ENCODE results near the gene MLKL.
A peak's percentile ranks its signal among the peaks of the same experiment; 100 is the strongest.
"Not testable (repeated sequence)": the region's sequence is repeated elsewhere in the genome, so short reads cannot be mapped to it uniquely, and the experiment has no call there.

Gene MLKL

GRCh38 chr16:74731853-74732477 is 31.3 kb upstream of the MLKL start:
- no peak for DNase-seq

- no peak for DNase-seq
Observed at GRCh38 chr16:74729783-74730683, 29.4 kb upstream of the MLKL start.

GRCh38 chr16:74727903-74728302 is 27.2 kb upstream of the MLKL start:
- no peak for DNase-seq

GRCh38 chr16:74726716-74727115 is 26.1 kb upstream of the MLKL start:
- DNase-seq = no peak

- DNase-seq = no peak
Observed at GRCh38 chr16:74725651-74726455, 25.2 kb upstream of the MLKL start.

- no peak for DNase-seq
Observed at GRCh38 chr16:74724820-74725549, 24.3 kb upstream of the MLKL start.

- no peak for DNase-seq
Observed at GRCh38 chr16:74723256-74723655, 22.6 kb upstream of the MLKL start.

GRCh38 chr16:74722156-74722555 is 21.5 kb upstream of the MLKL start:
- not testable (repeated sequence) for DNase-seq

GRCh38 chr16:74721716-74722115 is 21.1 kb upstream of the MLKL start:
- no peak for DNase-seq

GRCh38 chr16:74720579-74720978 is 19.9 kb upstream of the MLKL start:
- no peak for DNase-seq

- no peak for DNase-seq
Observed at GRCh38 chr16:74718741-74719610, 18.3 kb upstream of the MLKL start.

- DNase-seq = no peak
Observed at GRCh38 chr16:74718140-74718539, 17.5 kb upstream of the MLKL start.

- no peak for DNase-seq
Observed at GRCh38 chr16:74717367-74717766, 16.7 kb upstream of the MLKL start.

- no peak for DNase-seq
Observed at GRCh38 chr16:74716355-74716754, 15.7 kb upstream of the MLKL start.

- no peak for DNase-seq
Observed at GRCh38 chr16:74713876-74714275, 13.2 kb upstream of the MLKL start.

- no peak for DNase-seq
Observed at GRCh38 chr16:74713325-74713724, 12.7 kb upstream of the MLKL start.

- no peak for DNase-seq
Observed at GRCh38 chr16:74711938-74712337, 11.3 kb upstream of the MLKL start.

GRCh38 chr16:74710401-74710800 is 9.7 kb upstream of the MLKL start:
- DNase-seq = no peak

GRCh38 chr16:74709441-74709877 is 8.8 kb upstream of the MLKL start:
- peak; percentile 71 for DNase-seq

GRCh38 chr16:74700116-74700437 is 585 bp downstream of the MLKL start:
- peak; percentile 19 for DNase-seq

- no peak for DNase-seq
Observed at GRCh38 chr16:74699666-74700065, 996 bp downstream of the MLKL start.

GRCh38 chr16:74698222-74698621 is 2.4 kb downstream of the MLKL start:
- no peak for DNase-seq

All from activated effector memory CD4-positive, alpha-beta T cell treated with Interleukin-2 at 50 U/mL for 16 hours (primary cell).